GM18499 (cell line): ENCODE data around the gene TSPAN31.

Source experiments
- ATAC-seq: cut with Tn5 transposase; IDR thresholded peaks from one replicate; pipeline ENCODE4 v1.9.1; 2021; ENCODE audit warnings: moderate number of reproducible peaks; ENCODE audit not compliant: insufficient read depth, unreplicated experiment

The TSPAN31 gene

DNA sequence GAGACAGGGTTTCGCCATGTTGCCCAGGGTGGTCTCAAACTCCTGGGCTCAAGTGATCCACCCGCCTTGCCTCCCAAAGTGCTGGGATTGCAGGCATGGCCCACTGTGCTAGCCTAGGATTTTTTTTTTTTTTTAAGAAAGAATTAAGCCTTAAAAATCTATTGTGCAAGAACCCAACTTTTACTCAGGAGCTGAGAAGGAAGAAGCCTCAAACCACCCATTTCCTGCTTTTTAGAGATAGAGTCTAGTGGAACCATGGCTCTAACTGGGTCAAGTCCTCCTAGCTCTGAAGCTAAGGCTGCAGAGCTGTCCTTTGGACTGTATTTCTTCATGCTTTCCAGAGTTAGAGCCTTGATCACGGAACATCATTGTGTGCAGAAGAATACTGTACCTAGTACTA lies 36.4 kb downstream of the TSPAN31 start:
- no peak for ATAC-seq

DNA sequence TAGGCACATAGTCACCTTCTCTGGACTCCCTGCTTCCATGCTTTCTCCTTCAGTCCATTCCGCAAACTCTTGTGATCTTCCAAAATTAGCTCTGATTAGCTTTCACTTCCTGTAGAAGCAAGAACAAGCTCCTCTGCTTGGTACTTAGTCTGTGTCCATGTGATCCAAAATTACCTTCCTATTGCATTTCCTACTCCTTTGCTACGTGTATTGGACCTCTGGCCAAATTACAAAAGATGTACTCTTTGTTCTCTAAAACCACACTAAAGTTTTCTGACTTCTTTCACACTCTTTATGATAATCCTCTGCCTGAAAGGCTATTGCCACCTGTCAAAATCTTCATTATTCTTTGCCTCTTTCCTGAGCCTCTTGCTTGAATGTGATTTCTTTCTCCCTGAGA lies 37.0 kb downstream of the TSPAN31 start:
- ATAC-seq = no peak

DNA sequence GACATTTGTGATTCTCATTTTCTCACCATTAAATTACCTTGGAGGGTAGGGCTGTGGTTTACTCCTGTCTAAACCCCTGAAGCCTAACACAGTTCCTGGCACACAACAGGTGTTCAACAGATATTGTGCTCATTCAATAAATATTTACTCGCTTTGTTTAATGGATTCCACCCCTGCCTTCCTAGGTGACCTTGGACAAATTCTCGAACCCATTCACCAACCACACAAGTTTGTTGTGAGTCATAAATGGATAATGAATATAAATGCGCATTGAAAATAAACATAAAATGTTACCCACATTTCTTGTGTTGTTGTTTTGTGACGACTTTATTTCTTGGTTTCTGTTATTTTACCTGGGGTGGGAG lies 37.4 kb downstream of the TSPAN31 start:
- no peak for ATAC-seq

GRCh38 chr12:57782608-57783465 lies 38.0 kb downstream of the TSPAN31 start, which contains the start of gene TSFM:
TSFM (plus strand) TSS chr12:57782787; CDS start chr12:57782802, 15 bp downstream.
- ATAC-seq = peak; percentile 87

- no peak for ATAC-seq
Observed at GRCh38 chr12:57783466-57783801, 38.6 kb downstream of the TSPAN31 start.

GRCh38 chr12:57783861-57784260 lies 39.0 kb downstream of the TSPAN31 start:
- ATAC-seq = no peak

DNA sequence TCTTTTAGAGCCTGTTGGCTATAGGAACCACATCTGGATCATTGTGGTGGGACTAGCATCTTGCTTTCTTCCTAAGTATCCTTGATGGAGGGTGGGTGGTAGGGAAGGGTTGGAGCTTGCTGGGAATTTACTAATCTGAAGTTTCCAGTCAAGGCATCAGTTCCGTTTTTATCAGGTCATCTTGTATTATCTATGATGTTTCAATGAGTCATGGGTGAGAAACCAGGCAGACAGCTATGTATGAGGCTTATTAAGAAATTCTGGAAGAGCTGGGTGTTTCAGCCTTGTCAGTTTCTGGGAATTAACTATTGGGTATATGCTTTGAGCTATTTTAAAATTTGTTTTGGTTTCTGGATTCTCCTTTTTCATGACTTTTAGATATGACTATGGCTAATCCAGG lies 49.1 kb downstream of the TSPAN31 start:
- ATAC-seq = no peak

- ATAC-seq = no peak
Observed at GRCh38 chr12:57795354-57795753, 50.5 kb downstream of the TSPAN31 start.

GRCh38 chr12:57796996-57797395 lies 52.2 kb downstream of the TSPAN31 start:
- ATAC-seq = no peak

GRCh38 chr12:57797933-57798332 lies 53.1 kb downstream of the TSPAN31 start:
- no peak for ATAC-seq
